ENCODE results near the gene LRRC43. TPM values are rescaled to one million over a fixed set of nuclear protein-coding genes. Genes with fewer than 3 reads are reported as not detected.

The LRRC43 gene
- total RNA-seq, 2 experiments from 2014 or later, result not detected

GRCh38 chr12:122250536-122250935, 67.6 kb downstream of the LRRC43 start:
- TF ChIP-seq CTCF (conservative IDR thresholded peaks at IDR 0.05; ENCODE audit: low read length), result no peak
- TF ChIP-seq EZH2phosphoT487 (IDR thresholded peaks at IDR 0.05; ENCODE audit: borderline replicate concordance, low read depth, low read length), result no peak
- intact Hi-C loops (cut with micrococcal nuclease; ENCODE audit: unreplicated experiment), result no loop called here
- no peaks in the 10 kb centered on the region for H3K79me2 ChIP-seq (ENCODE audit: insufficient read depth, low read depth, low read length)
- POLR2A ChIA-PET, result interaction anchor here (1.0 kb wide), 1 partner anchor 10 kb away, joined by 4 read pairs; no protein-coding TSS in a partner anchor
- H4K20me1 ChIP-seq (ENCODE audit: insufficient read depth, low read length), result no peaks in the 10 kb centered on the region
- peaks cover 35% of the 10 kb centered on the region; the same call in 1 of the 2 replicates for H3K36me3 ChIP-seq (ENCODE audit: insufficient read depth, low read length)
- no peak overlapping the region for H3K4me3 ChIP-seq (ENCODE audit: low read depth, low read length, poor library complexity, severe bottlenecking)
- H3K27ac ChIP-seq (ENCODE audit: low read depth, low read length, poor library complexity, severe bottlenecking), result no peak overlapping the region
- no peaks in the 10 kb centered on the region for H3K9me3 ChIP-seq (ENCODE audit: low read length)
- no peaks in the 10 kb centered on the region for H3K9me2 ChIP-seq (ENCODE audit: insufficient read depth, low read length)
- no TSS peak for BruUV-seq (replicated peaks)
- no peak for DNase-seq (ENCODE audit: low spot score)
- CTCF ChIA-PET (ENCODE audit: unreplicated experiment), result interaction anchor here (0.6 kb wide), 1 partner anchor 169 kb away, joined by 3 read pairs; no protein-coding TSS in a partner anchor
- H2AFZ ChIP-seq (ENCODE audit: low read length), result no peak overlapping the region
- H3K4me1 ChIP-seq (ENCODE audit: insufficient read depth, low read length, poor library complexity, severe bottlenecking), result no peaks in the 10 kb centered on the region
- H3K4me2 ChIP-seq (ENCODE audit: low read length), result no peak overlapping the region

Small RNA genes lying within 50 kb of the gene (small RNA-seq; reads per million reads assigned to genes)
- gene DIABLO, result 0.31 reads per million

Other genes with a start within 250 kb of the LRRC43 start
- gene BCL7A, start 161.2 kb upstream of the LRRC43 start, total RNA-seq (2014; rRNA removed; shearing (Covaris generic)), result 66.2 and 76.2 TPM in 2 replicates
- 84.7 and 100 TPM in 2 replicates for gene BCL7A, start 161.2 kb upstream of the LRRC43 start, total RNA-seq (2022)
- gene MLXIP, start 104.4 kb upstream of the LRRC43 start, total RNA-seq (2014; rRNA removed; shearing (Covaris generic)), result 18.6 and 27.5 TPM in 2 replicates
- 44.7 and 59.9 TPM in 2 replicates for gene MLXIP, start 104.4 kb upstream of the LRRC43 start, total RNA-seq (2022)
- not detected in 2 replicates for gene IL31, start 8.9 kb upstream of the LRRC43 start, total RNA-seq (2014; rRNA removed; shearing (Covaris generic))
- gene IL31, start 8.9 kb upstream of the LRRC43 start, total RNA-seq (2022), result not detected in 2 replicates
- not detected in 2 replicates for gene B3GNT4, start 20.6 kb downstream of the LRRC43 start, total RNA-seq (2014; rRNA removed; shearing (Covaris generic))
- gene B3GNT4, start 20.6 kb downstream of the LRRC43 start, total RNA-seq (2022), result not detected in 2 replicates
- gene DIABLO, start 42.9 kb downstream of the LRRC43 start, total RNA-seq (2014; rRNA removed; shearing (Covaris generic)), result 53.7 and 56.5 TPM in 2 replicates
- gene DIABLO, start 42.9 kb downstream of the LRRC43 start, total RNA-seq (2022), result 53.9 and 55.4 TPM in 2 replicates
- gene VPS33A, start 83.4 kb downstream of the LRRC43 start, total RNA-seq (2014; rRNA removed; shearing (Covaris generic)), result 21.1 and 22.2 TPM in 2 replicates
- 29.0 and 35.6 TPM in 2 replicates for gene VPS33A, start 83.4 kb downstream of the LRRC43 start, total RNA-seq (2022)
- gene CLIP1, start 239.5 kb downstream of the LRRC43 start, total RNA-seq (2014; rRNA removed; shearing (Covaris generic)), result 11.2 and 15.3 TPM in 2 replicates
- 25.6 and 26.2 TPM in 2 replicates for gene CLIP1, start 239.5 kb downstream of the LRRC43 start, total RNA-seq (2022)

Data from OCI-LY7 (cell line).